GM12872 (cell line): ENCODE results near the gene ORC3.

Experiments
- CTCF ChIP-seq: IDR thresholded peaks from 3 replicates; pipeline ENCODE4 v1.5.1; 2011; ENCODE audit warnings: low read depth, mild to moderate bottlenecking, low read length, moderate library complexity; ENCODE audit not compliant: insufficient read depth

ORC3 gene

GRCh38 chr6:87653074-87653962 is 63.4 kb downstream of the ORC3 start:
- no peak for TF ChIP-seq CTCF

GRCh38 chr6:87654122-87654521 is 64.2 kb downstream of the ORC3 start:
- no peak for TF ChIP-seq CTCF

- no peak for TF ChIP-seq CTCF
Observed at GRCh38 chr6:87654875-87655454, 65.0 kb downstream of the ORC3 start.

GRCh38 chr6:87655824-87656223 is 65.9 kb downstream of the ORC3 start:
- no peak for TF ChIP-seq CTCF

- TF ChIP-seq CTCF: no peak
Observed at GRCh38 chr6:87656857-87657256, 66.9 kb downstream of the ORC3 start.

- no peak for TF ChIP-seq CTCF
Observed at GRCh38 chr6:87658516-87658915, 68.6 kb downstream of the ORC3 start.

GRCh38 chr6:87660226-87660911 is 70.4 kb downstream of the ORC3 start:
- TF ChIP-seq CTCF: no peak
